GM21515 (cell line): ENCODE measurements around the gene LUZP2.

Experiments
- ATAC-seq: cut with Tn5 transposase; IDR thresholded peaks from one replicate; pipeline ENCODE4 v1.9.1; 2021; ENCODE audit not compliant: unreplicated experiment

Gene LUZP2

GRCh38 chr11:24496736-24497725 lies at the start of gene LUZP2:
Gene LUZP2 (plus strand): TSS chr11:24497053.
- no peak for ATAC-seq

GRCh38 chr11:24453129-24453718 lies 43.6 kb upstream of the LUZP2 start:
- ATAC-seq: no peak

GRCh38 chr11:24457985-24458384 lies 38.9 kb upstream of the LUZP2 start:
- ATAC-seq: no peak

- no peak for ATAC-seq
These were observed 26.4 kb upstream of the LUZP2 start for GRCh38 chr11:24470431-24470830.

GRCh38 chr11:24471084-24471483 lies 25.8 kb upstream of the LUZP2 start:
- ATAC-seq: no peak

- ATAC-seq: no peak
These were observed 18.1 kb upstream of the LUZP2 start for GRCh38 chr11:24478718-24479117.

- no peak for ATAC-seq
These were observed 7.4 kb upstream of the LUZP2 start for GRCh38 chr11:24489477-24489876.

- ATAC-seq: no peak
These were observed 492 bp upstream of the LUZP2 start for GRCh38 chr11:24496386-24496735.

- ATAC-seq: no peak
These were observed 978 bp downstream of the LUZP2 start for GRCh38 chr11:24497831-24498230.

- no peak for ATAC-seq
These were observed 5.6 kb downstream of the LUZP2 start for GRCh38 chr11:24502425-24502824.

GRCh38 chr11:24509114-24509513 lies 12.3 kb downstream of the LUZP2 start:
- no peak for ATAC-seq

GRCh38 chr11:24511511-24511910 lies 14.7 kb downstream of the LUZP2 start:
- no peak for ATAC-seq

- no peak for ATAC-seq
These were observed 16.8 kb downstream of the LUZP2 start for GRCh38 chr11:24513479-24514218.

GRCh38 chr11:24514219-24514594 lies 17.4 kb downstream of the LUZP2 start:
- peak; percentile 70 for ATAC-seq

- ATAC-seq: no peak
These were observed 18.8 kb downstream of the LUZP2 start for GRCh38 chr11:24515632-24516031.

- ATAC-seq: no peak
These were observed 19.8 kb downstream of the LUZP2 start for GRCh38 chr11:24516638-24517037.

GRCh38 chr11:24521601-24522000 lies 24.7 kb downstream of the LUZP2 start:
- ATAC-seq: no peak

GRCh38 chr11:24524156-24524555 lies 27.3 kb downstream of the LUZP2 start:
- ATAC-seq: no peak

- no peak for ATAC-seq
These were observed 34.7 kb downstream of the LUZP2 start for GRCh38 chr11:24531528-24531927.

GRCh38 chr11:24543771-24544170 lies 46.9 kb downstream of the LUZP2 start:
- no peak for ATAC-seq

- no peak for ATAC-seq
These were observed 59.8 kb downstream of the LUZP2 start for GRCh38 chr11:24556693-24557092.

- ATAC-seq: no peak
These were observed 62.5 kb downstream of the LUZP2 start for GRCh38 chr11:24559315-24559714.
